Measurements from ENCODE around the gene ALDH2.
A peak's percentile ranks its signal among the peaks of the same experiment; 100 is the strongest.
"Not testable (repeated sequence)": the region's sequence is repeated elsewhere in the genome, so short reads cannot be mapped to it uniquely, and the experiment has no call there.

The ALDH2 gene

DNA sequence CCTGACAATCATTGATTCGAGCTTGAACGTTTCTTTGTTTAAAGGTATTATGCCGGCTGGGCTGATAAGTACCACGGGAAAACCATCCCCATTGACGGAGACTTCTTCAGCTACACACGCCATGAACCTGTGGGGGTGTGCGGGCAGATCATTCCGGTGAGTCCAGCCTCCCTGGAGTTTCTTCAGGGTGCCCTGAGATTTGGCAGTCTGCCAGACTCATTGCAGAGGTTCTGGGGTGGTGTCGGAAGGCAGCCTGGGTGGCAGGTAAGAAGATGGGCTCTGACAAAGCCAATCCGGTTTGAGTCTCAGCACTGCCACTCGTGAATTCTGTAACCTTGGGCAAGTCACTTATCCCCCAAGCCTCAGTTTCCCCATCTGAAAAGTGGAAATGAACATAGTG, 23.0 kb downstream of the ALDH2 start:
- DNase-seq (ENCODE audit: low read depth in 2 of 2) = no peak

DNA sequence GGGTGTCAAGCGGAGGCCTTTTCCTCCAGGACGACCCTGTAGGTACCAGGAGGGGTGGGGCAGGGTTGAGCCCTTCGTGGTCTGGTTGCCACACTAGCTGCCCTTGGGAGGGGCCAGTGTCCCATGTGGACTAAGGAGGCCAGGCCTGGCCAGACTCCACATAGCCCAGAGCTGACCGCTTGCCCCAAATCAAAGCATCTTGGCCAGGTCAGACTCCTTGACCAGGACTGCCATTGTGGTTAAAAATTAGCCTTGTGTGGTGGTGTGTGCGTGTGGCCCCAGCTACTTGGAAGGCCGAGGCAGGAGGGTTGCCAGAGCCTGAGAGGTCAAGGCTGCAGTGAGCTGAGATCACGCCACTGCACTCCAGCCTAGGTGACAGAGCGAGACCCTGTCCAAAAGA, 24.8 kb downstream of the ALDH2 start:
- no peak for DNase-seq (ENCODE audit: low read depth in 2 of 2)

DNA sequence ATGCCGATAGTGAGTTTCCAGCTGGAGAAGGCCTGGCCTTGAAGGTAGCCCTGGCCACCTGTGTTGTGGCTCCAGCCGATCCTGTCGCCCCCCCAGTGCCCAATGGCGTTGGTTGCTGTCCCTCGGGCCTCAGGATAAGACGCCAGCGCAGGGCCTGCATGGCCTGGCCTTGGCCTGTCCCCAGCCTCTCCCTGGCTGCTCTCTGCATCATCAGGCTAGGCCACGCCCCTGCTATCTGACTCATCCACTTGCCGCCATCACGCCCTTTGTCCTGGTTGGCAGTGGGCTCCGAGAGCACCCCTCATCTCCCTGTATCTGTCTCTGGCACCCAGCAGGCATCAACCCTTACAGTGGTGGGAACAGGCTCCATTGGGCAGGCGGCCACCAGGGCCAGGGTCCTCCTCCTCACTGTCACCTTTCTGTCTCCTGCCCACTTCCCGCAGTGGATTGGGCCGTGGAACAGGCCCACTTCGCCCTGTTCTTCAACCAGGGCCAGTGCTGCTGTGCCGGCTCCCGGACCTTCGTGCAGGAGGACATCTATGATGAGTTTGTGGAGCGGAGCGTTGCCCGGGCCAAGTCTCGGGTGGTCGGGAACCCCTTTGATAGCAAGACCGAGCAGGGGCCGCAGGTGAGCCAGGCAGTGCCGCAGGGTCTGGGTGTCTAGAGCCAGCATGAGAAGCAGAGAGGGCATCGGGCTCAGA, 25.6 kb downstream of the ALDH2 start:
- DNase-seq (ENCODE audit: low read depth in 2 of 2) = no peak

GRCh38 chr12:111792856-111793235, 26.1 kb downstream of the ALDH2 start:
- DNase-seq (ENCODE audit: low read depth in 2 of 2) = no peak

DNA sequence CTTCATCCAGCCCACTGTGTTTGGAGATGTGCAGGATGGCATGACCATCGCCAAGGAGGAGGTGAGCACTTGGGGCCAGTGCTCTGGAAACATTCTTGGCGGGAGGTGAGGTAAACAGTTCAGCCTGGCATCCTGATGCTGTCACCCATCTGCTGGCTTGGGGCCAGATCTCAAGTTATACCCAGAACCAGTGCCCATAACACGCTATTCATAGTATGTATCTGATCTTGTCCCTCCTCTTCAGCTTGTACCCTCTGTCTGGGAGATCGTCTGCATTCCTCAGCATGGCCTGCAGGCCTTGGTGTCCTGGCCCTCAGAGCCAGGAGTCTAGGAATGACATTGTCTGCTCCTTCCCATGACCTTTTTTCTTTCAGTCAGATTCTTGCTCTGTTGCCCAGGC, 31.4 kb downstream of the ALDH2 start:
- DNase-seq (ENCODE audit: low read depth in 2 of 2) = no peak

DNA sequence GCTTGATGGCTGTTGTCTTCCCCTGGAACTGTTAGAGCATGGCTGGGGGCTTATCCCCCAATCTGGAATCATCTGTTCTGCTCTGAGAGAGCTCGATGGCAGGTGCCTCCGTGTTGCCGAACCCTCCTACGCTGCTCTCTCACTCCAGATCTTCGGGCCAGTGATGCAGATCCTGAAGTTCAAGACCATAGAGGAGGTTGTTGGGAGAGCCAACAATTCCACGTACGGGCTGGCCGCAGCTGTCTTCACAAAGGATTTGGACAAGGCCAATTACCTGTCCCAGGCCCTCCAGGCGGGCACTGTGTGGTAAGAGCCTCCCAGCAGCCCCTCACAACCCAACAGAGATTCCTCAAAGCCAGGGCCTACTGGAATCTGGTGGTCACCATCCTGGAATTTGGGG, 33.0 kb downstream of the ALDH2 start:
- no peak for DNase-seq (ENCODE audit: low read depth in 2 of 2)

- no peak for DNase-seq (ENCODE audit: low read depth in 2 of 2)
These were observed 36.4 kb downstream of the ALDH2 start for GRCh38 chr12:111803038-111803626.

GRCh38 chr12:111803851-111804250, 37.1 kb downstream of the ALDH2 start:
- DNase-seq (ENCODE audit: low read depth in 2 of 2) = no peak

DNA sequence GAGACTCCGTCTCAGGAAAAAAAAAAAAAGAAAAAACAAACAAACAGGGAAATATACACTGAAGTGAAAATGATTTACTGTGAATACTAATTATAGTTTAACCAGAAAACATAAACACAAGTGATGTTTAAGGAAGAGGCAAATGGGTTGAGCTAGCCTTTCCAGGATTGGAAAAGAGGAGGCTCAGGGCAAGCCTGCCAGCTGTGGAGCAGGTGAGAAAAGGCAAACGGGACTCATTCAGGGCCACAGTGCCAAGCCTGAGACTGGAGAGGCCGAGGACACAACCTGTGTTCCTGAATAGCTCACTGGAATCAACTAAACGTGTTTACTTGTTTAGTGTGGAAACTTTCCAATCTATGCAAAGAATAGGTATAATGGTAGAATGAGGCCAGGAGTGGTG, 39.6 kb downstream of the ALDH2 start:
- DNase-seq (ENCODE audit: low read depth in 2 of 2) = no peak

- no peak for DNase-seq (ENCODE audit: low read depth in 2 of 2)
These were observed 40.5 kb downstream of the ALDH2 start for GRCh38 chr12:111807232-111807631.

- peak; percentile 16 to 21 for DNase-seq (ENCODE audit: low read depth in 2 of 2)
These were observed 46.4 kb downstream of the ALDH2 start for GRCh38 chr12:111812881-111813741.

GRCh38 chr12:111816065-111816615, 49.4 kb downstream of the ALDH2 start:
- DNase-seq (ENCODE audit: low read depth in 2 of 2) = no peak

- DNase-seq (ENCODE audit: low read depth in 2 of 2) = not testable (repeated sequence)
These were observed 50.2 kb downstream of the ALDH2 start for GRCh38 chr12:111816898-111817297.

GRCh38 chr12:111818340-111818739, 51.6 kb downstream of the ALDH2 start:
- no peak for DNase-seq (ENCODE audit: low read depth in 2 of 2)

- no peak for DNase-seq (ENCODE audit: low read depth in 2 of 2)
These were observed 52.7 kb downstream of the ALDH2 start for GRCh38 chr12:111819191-111820158.

GRCh38 chr12:111820828-111821227, 54.1 kb downstream of the ALDH2 start:
- DNase-seq (ENCODE audit: low read depth in 2 of 2) = not testable (repeated sequence)

DNA sequence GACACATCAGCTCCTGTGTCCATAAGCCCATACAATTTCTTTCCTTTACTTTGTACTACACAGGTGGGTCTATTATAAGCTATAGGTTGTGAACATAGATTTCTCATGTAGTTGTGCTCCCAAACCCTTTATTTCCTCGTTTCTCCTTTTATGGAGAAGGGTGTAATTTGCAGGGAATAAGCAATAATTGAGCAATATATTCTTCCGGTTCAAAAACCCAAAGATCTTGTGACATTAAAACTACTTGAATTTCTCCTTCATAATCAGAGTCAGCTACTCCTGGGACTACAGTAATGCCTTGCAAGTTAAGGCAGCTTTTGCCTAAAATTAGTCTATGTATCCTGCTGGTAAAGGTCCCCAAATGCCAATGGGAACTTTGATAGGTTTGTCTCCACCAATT, 56.2 kb downstream of the ALDH2 start:
- DNase-seq (ENCODE audit: low read depth in 2 of 2) = no peak

- no peak for DNase-seq (ENCODE audit: low read depth in 2 of 2)
These were observed 57.2 kb downstream of the ALDH2 start for GRCh38 chr12:111823891-111824290.

- DNase-seq (ENCODE audit: low read depth in 2 of 2) = not testable (repeated sequence)
These were observed 57.6 kb downstream of the ALDH2 start for GRCh38 chr12:111824312-111824711.

- DNase-seq (ENCODE audit: low read depth in 2 of 2) = no peak
These were observed 58.8 kb downstream of the ALDH2 start for GRCh38 chr12:111825509-111825908.

GRCh38 chr12:111826316-111826715, 59.6 kb downstream of the ALDH2 start:
- DNase-seq (ENCODE audit: low read depth in 2 of 2) = no peak

Data from stimulated activated CD8-positive, alpha-beta memory T cell treated with anti-CD3 and anti-CD28 coated beads, Interleukin-15, amount 100 ng/mL, for 4 hours (primary cell).